Kidney (tissue), 14 donors: ENCODE results near the gene TRAP1. TPM values are rescaled to one million over a fixed set of nuclear protein-coding genes. Genes with fewer than 3 reads are reported as not detected.
"Not testable (repeated sequence)": the region's sequence is repeated elsewhere in the genome, so short reads cannot be mapped to it uniquely, and the experiment has no call there.

Source experiments
- DNase-seq, 5 donors: peaks; one replicate each; pipeline ENCODE4 v3.0.0-alpha.2; 2013 to 2020
- FAIRE-seq: peaks from 2 replicates; lab custom pipeline; 2012; peaks lifted over from hg19 to GRCh38; lab: Jason Lieb, UNC
- H3K27ac ChIP-seq, 2 donors: one replicate each; pipeline ENCODE4 v1.7.0; 2013; ENCODE audit warnings: low read depth in 2 of 2, low read length in 2 of 2, inconsistent platforms in 1 of 2
- H3K27me3 ChIP-seq: one replicate; pipeline ENCODE4 v1.7.1; 2013; ENCODE audit warnings: low read length, inconsistent platforms; ENCODE audit not compliant: control insufficient read depth, insufficient read depth
- H3K36me3 ChIP-seq, 3 donors: one replicate each; pipeline versions ENCODE4 v1.7.0 to v1.7.1; 2013; ENCODE audit warnings: low read length in 3 of 3, control low read depth in 1 of 3, inconsistent platforms in 1 of 3; ENCODE audit not compliant: insufficient read depth in 3 of 3, control insufficient read depth in 2 of 3
- H3K4me1 ChIP-seq, 3 donors: one replicate each; pipeline versions ENCODE4 v1.7.0 to v1.7.1; 2013; ENCODE audit warnings: low read length in 3 of 3, inconsistent platforms in 1 of 3, low read depth in 1 of 3; ENCODE audit not compliant: control insufficient read depth in 2 of 3, insufficient read depth in 2 of 3
- H3K4me3 ChIP-seq, 3 donors: one replicate each; pipeline versions ENCODE4 v1.7.0 to v1.8.1; 2013; ENCODE audit warnings: low read length in 3 of 3, control low read depth in 1 of 3, inconsistent platforms in 1 of 3
- H3K9ac ChIP-seq, 3 donors: one replicate each; pipeline versions ENCODE4 v1.7.0 to v1.7.1; 2013; ENCODE audit warnings: low read length in 3 of 3, control low read depth in 1 of 3, inconsistent platforms in 1 of 3
- H3K9me3 ChIP-seq, 3 donors: one replicate each; pipeline versions ENCODE4 v1.7.0 to v1.7.1; 2013; ENCODE audit warnings: low read length in 3 of 3, control low read depth in 1 of 3, inconsistent platforms in 1 of 3; ENCODE audit not compliant: control insufficient read depth in 2 of 3, insufficient read depth in 1 of 3
- intact Hi-C: fragments of 100-400 bp; cut with DNase I; formaldehyde crosslinking; loops from one replicate; pipeline ENCODE4 v1.11.1; 2022
- polyA plus RNA-seq: library from polyadenylated mRNA; stranded (reverse); fragments of 350-450 nt; fragmentation: Illumina TruSeq; extraction: RNeasy Lipid Tissue Mini Kit (QIAGEN cat#74804); gene quantifications from one replicate; pipeline ENCODE4 v1.2.3, GENCODE V29; 2014; ENCODE audit warnings: low read depth, low replicate concordance; ENCODE audit not compliant: insufficient read depth
- total RNA-seq: library from RNA; stranded (reverse); fragmentation: NEBNext Ultra II Directional; extraction: Animal tissue kit (Norgen Biotek cat#: 25700); gene quantifications from one replicate; pipeline ENCODE4 v1.2.1, GENCODE V29; 2021
- TF ChIP-seq, protein P1 (sequence below): IDR thresholded peaks from 3 replicates; pipeline ENCODE4 v1.5.1; 2012; ENCODE audit warnings: mild to moderate bottlenecking, moderate library complexity, borderline replicate concordance; ENCODE audit not compliant: insufficient read depth; ENCODE audit errors: extremely low read depth
- donor health status: control.
- donor health status: control.
- donor health status: control.
- donor health status: control.
- donor health status: control.
- donor health status: DM: yes; HTN: yes; CAD: no.
- donor health status: Normal renal cell carcinoma (clear cell type).

Gene TRAP1
- total and polyA plus RNA-seq, 2 donors from 2014 or later: 86.3 to 88.8 TPM

DNA sequence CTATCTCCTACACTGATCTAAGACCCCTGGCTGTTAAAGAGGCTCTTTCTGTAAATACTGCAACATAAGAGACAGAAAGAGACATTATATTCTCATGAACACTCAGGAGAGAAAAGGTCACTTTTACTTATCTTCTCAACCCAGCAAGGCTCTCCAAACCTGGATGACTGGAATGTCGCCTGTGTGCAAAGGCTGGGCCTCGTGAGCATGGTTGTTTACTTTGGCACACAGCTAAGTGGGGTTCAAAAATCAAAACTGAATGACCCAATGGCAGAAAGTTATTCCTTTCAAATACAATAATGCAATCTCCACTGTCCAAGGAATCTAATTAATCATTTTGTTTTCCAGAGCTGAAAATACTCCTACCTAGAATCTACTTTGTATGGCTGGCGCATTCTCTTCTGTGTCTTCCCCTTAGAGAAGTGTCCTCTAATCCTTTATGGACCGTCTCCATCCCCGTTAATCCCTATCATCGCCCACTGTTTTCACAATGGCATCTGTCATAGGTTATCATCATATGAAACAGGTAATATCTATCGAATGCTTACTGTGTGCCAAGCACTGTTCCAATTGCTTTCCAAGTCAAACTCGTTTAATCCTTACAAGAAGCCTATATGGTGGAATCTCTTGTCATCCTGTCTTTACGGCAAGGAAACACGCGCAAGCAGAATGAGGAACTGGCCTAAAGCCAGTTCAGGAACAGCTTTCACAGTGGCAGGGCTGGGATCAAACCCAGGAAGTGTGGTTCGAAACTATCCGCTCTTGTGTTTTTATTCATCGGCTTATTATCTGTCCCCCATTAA, 107.2 kb downstream of the TRAP1 start:
- Histone ChIP-seq H3K36me3 (peaks cover 0 to 3% (median 0%) of the 10 kb centered on the region in 3 donors), H3K9ac (peak overlapping the region in 1 of 3 donors; percentile 78), H3K9me3 (no peaks in the 10 kb centered on the region), H3K4me1 (peaks cover 0 to 6% (median 3%) of the 10 kb centered on the region in 3 donors), H3K4me3 (peak overlapping the region in 2 of 3 donors; percentile 60 to 94), H3K27me3 (no peaks in the 10 kb centered on the region), H3K27ac (no peak overlapping the region)
- no peak for DNase-seq
- TF ChIP-seq, protein P1, sequence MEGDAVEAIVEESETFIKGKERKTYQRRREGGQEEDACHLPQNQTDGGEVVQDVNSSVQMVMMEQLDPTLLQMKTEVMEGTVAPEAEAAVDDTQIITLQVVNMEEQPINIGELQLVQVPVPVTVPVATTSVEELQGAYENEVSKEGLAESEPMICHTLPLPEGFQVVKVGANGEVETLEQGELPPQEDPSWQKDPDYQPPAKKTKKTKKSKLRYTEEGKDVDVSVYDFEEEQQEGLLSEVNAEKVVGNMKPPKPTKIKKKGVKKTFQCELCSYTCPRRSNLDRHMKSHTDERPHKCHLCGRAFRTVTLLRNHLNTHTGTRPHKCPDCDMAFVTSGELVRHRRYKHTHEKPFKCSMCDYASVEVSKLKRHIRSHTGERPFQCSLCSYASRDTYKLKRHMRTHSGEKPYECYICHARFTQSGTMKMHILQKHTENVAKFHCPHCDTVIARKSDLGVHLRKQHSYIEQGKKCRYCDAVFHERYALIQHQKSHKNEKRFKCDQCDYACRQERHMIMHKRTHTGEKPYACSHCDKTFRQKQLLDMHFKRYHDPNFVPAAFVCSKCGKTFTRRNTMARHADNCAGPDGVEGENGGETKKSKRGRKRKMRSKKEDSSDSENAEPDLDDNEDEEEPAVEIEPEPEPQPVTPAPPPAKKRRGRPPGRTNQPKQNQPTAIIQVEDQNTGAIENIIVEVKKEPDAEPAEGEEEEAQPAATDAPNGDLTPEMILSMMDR: no peak
- intact Hi-C loops: no loop called here
- no peak for FAIRE-seq

DNA sequence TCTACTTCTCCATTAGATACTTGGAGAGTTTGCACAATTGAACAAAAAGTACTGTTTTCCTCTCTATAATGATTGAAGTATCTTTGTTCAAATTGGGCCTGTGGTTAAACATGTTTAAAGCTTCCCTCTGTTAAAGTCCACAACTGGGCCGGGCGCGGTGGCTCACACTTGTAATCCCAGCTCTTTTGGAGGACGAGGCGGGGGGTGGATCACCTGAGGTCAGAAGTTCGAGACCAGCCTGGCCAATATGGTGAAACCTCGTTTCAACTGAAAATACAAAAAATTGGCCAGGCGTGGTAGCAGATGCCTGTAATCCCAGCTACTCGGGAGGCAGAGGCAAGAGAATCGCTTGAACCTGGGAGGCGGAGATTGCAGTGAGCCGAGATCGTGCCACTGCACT, 108.3 kb downstream of the TRAP1 start:
- H3K4me3 ChIP-seq, H3K4me1 ChIP-seq, intact Hi-C loops, H3K9me3 ChIP-seq, FAIRE-seq, H3K9ac ChIP-seq, H3K27ac ChIP-seq, DNase-seq, H3K36me3 ChIP-seq, H3K27me3 ChIP-seq: not testable (repeated sequence)

DNA sequence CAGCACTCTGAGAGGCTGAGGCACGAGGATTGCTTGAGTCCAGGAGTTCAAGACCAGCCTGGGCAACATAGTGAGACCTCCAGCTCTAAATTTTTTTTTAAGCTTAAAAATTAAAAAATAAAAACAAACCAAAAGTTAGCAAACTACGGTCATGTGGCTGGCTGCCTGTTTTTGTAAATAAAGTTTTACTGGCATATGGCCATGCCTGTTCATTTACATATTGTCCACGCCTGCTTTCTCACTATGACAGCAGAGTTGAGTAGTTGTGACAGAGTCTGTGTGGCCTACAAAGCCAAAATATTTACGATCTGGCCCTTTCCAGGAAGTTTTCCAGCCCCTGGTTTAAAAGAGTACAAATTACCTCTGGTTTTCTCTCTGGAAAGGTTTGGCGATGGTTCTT, 109.3 kb downstream of the TRAP1 start:
- no peak for FAIRE-seq
- intact Hi-C loops: no loop called here

More for the DNA sequence above, 109.3 kb downstream of the TRAP1 start:
- H3K4me1 ChIP-seq: peaks cover 0 to 6% (median 3%) of the 10 kb centered on the region in 3 donors
- peaks cover 0 to 8% (median 0%) of the 10 kb centered on the region in 3 donors for H3K36me3 ChIP-seq
- H3K27ac ChIP-seq: no peak overlapping the region
- TF ChIP-seq, protein P1: no peak
- H3K9me3 ChIP-seq: no peaks in the 10 kb centered on the region
- DNase-seq: no peak
- no peak overlapping the region for H3K4me3 ChIP-seq
- H3K27me3 ChIP-seq: no peaks in the 10 kb centered on the region
- no peak overlapping the region for H3K9ac ChIP-seq

Other genes with a start within 250 kb of the TRAP1 start
- not detected for gene C16orf90, start 222.0 kb downstream of the TRAP1 start, total RNA-seq
- gene C16orf90, start 222.0 kb downstream of the TRAP1 start, polyA plus RNA-seq: not detected
- gene CLUAP1, start 216.5 kb downstream of the TRAP1 start, total RNA-seq: 44.8 TPM
- gene CLUAP1, start 216.5 kb downstream of the TRAP1 start, polyA plus RNA-seq: 39.3 TPM
- gene NLRC3, start 140.1 kb downstream of the TRAP1 start, total RNA-seq: 5.3 TPM
- gene NLRC3, start 140.1 kb downstream of the TRAP1 start, polyA plus RNA-seq: 0.52 TPM
- gene SLX4, start 105.9 kb downstream of the TRAP1 start, total RNA-seq: 4.8 TPM
- 1.0 TPM for gene SLX4, start 105.9 kb downstream of the TRAP1 start, polyA plus RNA-seq
- 16.1 TPM for gene DNASE1, start 62.8 kb downstream of the TRAP1 start, total RNA-seq
- 116 TPM for gene DNASE1, start 62.8 kb downstream of the TRAP1 start, polyA plus RNA-seq
- gene CREBBP, start 163.2 kb upstream of the TRAP1 start, total RNA-seq: 74.6 TPM
- 5.9 TPM for gene CREBBP, start 163.2 kb upstream of the TRAP1 start, polyA plus RNA-seq